Mucosa of gallbladder (tissue), 1 donor: Measurements from ENCODE around the gene LRRC32. TPM values are rescaled to one million over a fixed set of nuclear protein-coding genes. Genes with fewer than 3 reads are reported as not detected.

Experiments
- DNase-seq: peaks from one replicate; pipeline ENCODE4 v3.0.0-alpha.2; 2020; ENCODE audit warnings: low spot score
- total RNA-seq: library from RNA; stranded (reverse); gene quantifications from one replicate; pipeline ENCODE4 v1.2.1, GENCODE V29; 2021
- donor health status: DM: no; HTN: no; CAD: no.

The LRRC32 gene
- total RNA-seq, result 33.2 TPM

DNA sequence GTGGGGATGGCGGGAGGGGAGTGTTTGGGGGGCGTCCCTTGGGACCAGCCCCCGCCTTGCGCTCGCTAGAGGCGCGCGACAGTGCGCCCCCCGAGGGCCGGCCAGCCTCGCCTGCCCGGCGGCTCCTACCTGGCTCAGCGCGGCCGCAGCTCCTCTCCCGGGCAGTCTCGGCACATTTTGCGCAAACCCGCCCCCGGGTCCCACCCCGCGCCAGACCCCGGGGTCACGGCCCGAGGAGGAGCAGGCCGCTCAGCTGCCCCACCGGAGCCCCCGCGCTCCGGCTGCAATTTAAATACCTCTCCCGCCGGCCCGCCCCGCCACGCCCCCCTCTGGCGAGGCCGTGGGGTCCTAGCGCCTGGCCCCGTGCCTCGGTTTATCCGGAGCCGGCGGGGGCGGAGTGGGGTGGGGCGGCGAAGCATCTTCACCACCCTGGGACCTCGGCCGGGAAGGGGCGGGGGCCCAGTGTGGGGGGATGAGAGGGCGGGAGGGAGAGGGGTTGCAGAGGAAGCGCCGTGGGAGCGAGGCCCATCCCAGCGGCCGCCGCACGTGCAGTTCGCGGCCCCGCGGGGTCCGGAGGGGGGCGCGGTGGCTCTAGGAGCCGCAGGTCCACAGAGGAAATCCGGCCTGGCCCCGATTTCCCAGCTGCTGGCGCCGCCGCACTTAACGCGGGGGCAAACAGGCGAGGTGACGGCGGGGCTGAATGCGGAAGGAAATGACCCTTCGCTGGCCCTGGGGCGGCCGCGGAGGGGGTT is at the start of gene LRRC32:
Gene LRRC32, minus strand, starts transcription at position 263 of the 752 bp plus-strand sequence. CDS start 4,793 bp downstream, outside the sequence.
- peak; percentile 40 for DNase-seq

DNA sequence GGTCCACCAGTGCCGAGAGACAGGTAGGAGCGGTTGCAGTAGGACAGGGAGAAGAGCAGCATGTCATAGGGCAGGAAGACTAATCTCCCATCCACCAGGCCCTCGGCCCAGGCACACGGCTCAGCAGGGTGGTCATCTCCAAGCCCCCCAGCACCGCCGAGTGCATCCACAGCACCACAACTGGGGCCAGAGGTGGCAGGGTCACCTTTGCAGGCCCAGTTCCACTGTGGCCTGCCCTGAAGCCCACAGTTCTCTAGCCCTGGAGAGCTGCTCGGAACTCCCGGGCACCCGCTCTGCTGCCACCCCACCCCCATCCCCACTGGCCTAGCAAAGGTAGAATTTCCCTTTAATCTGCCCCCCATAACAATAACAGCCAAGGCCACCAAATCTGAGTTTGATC is 49.1 kb upstream of the LRRC32 start:
- no peak for DNase-seq

- DNase-seq, result no peak
Observed at GRCh38 chr11:76719281-76719680, 48.7 kb upstream of the LRRC32 start.

- DNase-seq, result no peak
Observed at GRCh38 chr11:76717816-76718215, 47.3 kb upstream of the LRRC32 start.

DNA sequence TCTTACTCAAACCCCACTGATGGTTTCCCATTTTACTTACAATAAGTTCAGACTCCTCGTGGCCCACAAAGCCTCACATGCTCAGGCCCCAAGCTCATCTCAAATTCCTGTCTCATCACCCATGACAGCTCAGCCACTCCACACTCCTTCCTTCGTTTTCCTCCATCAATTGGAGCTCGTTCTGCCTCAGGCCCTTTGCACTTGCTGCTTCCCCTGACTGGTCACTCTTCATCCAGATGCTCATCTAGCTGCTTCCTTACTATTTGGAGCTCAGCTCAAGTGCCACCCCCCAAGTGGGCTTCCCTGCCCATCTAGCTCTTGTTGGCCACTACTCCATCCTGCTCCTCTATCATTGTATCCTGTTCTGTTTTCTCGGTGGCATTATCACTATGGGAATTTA is 46.8 kb upstream of the LRRC32 start:
- no peak for DNase-seq

GRCh38 chr11:76716268-76716667 is 45.7 kb upstream of the LRRC32 start:
- no peak for DNase-seq

GRCh38 chr11:76714493-76714892 is 43.9 kb upstream of the LRRC32 start:
- no peak for DNase-seq

DNA sequence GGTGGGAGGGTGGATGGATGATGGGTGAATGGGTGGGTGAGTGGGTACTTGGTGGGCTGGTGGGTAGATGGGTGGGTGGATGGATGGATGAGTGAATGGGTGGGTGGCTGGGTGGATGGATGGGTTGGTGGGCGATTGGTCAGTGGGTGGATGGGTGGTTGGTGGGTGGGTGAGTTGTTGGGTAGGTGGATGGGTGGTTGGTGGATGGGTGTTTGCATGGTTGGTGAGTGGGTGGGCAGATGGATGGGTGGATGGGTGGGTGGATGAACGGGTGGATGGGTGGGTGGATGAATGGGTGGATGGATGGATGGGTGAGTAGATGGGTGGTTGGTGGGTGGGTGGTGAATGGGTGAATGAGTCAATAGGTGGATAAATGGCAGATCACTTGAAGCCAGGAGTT is 43.0 kb upstream of the LRRC32 start:
- no peak for DNase-seq

DNA sequence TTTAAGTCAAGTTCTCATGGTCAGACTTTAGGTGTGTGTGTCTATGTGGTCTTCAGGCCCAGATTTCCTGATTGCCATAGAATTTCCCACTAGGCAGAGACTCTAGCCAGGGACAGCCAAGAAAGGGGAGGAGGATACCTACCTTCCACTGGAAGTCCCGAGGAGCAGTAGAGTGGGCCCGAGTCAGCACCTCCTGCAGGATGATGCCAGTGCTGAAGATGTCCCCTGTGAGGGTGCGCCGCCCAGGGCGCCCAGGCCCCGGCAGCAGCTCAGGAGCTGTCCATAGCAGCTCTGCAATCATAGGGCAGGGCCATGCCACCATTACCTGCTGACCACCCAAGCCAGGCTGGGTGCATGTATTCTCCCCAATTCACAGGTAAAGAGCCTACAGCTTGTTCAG is 41.6 kb upstream of the LRRC32 start:
- no peak for DNase-seq

GRCh38 chr11:76709756-76710155 is 39.2 kb upstream of the LRRC32 start:
- DNase-seq, result no peak

DNA sequence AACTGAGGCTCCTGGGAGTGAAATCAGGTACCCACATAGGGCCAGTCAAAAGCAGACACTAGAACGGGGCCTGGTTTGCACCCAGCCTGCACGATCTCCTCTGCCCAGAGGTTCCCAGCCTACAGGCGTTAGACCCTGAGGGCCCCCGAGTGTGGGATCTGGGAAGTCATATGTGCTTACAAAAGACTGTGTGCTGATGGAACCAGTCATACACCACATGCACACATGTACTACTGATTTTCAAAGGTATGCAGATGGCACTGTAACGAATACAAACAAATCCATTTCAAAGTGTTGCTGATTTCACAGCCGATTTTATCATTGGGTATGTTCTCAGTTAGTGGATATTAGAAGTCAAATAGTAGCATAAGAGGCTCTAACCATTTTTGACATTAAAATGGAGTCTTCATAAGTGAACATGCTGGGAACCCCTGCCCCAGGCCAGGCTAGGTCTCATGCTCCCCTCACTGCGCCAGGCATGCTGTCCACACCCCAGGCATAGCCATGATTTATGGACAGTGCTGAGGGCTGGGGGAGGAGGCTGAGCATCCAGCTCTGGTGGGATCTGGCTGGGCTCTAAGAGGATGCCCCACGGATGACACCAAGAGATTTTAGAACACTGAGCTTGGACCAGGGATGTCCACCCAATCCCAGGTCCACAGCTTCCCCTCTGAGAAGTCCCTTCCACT is 38.6 kb upstream of the LRRC32 start:
- DNase-seq, result no peak

GRCh38 chr11:76707293-76707825 is 36.8 kb upstream of the LRRC32 start:
- no peak for DNase-seq

DNA sequence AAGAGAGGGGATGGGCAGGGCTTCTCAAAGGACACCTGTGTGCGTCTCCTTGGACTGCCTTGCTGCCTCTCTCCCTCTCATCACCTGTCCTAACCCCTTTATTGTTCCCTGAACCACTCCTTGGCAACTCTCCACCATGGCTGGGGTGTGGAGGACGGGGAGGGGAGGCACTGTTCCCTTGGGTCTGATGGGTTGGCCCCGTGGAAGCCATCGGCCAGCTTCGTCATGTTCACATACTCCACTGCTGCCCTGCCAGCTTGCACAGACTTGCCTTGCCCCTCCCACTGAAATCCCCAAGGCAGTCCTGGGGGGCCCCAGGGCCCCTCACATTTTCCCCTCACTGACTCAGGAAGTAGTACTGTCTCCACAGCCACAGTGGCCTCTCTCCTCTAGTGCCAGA is 36.1 kb upstream of the LRRC32 start:
- no peak for DNase-seq

- no peak for DNase-seq
Observed at GRCh38 chr11:76705826-76706225, 35.3 kb upstream of the LRRC32 start.

GRCh38 chr11:76704171-76704948 is 33.8 kb upstream of the LRRC32 start:
- DNase-seq, result no peak

GRCh38 chr11:76703707-76704106 is 33.2 kb upstream of the LRRC32 start:
- no peak for DNase-seq

DNA sequence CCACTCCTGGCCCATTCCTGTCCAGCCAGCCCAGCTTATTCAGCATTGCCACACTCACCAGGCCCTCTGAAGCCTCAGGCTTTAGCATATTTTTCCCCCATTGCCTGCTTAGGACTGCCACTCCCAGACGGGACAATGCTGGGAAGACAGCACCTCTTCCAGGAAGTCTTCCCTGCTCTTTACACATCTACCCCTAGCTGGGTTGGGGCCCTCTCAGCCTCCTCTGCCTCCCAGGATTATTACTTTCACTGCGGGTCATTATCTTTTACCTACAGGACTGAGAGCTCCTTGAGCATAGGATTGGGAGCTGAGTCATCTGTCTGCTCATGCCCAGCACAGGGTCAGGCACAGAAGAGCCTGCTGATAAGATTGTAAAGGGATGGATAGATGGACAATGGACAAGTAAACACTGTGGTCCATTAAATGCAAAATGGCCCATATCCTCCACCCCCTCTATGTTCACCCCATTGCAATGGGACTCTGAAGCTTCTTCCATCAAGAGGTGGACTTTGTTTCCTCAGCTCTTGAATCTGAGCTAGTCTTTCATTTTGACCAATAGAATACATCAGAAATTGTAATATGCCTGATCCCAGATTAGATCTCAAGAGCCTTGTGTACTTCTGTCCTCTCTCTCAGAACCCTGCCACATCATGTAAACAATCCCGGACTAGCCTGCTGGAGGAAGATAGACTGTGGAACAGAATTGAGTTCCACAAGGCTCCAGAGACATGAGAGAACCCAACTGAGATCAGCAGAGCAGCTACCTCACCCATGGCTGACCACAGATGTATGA is 32.0 kb upstream of the LRRC32 start:
- no peak for DNase-seq

DNA sequence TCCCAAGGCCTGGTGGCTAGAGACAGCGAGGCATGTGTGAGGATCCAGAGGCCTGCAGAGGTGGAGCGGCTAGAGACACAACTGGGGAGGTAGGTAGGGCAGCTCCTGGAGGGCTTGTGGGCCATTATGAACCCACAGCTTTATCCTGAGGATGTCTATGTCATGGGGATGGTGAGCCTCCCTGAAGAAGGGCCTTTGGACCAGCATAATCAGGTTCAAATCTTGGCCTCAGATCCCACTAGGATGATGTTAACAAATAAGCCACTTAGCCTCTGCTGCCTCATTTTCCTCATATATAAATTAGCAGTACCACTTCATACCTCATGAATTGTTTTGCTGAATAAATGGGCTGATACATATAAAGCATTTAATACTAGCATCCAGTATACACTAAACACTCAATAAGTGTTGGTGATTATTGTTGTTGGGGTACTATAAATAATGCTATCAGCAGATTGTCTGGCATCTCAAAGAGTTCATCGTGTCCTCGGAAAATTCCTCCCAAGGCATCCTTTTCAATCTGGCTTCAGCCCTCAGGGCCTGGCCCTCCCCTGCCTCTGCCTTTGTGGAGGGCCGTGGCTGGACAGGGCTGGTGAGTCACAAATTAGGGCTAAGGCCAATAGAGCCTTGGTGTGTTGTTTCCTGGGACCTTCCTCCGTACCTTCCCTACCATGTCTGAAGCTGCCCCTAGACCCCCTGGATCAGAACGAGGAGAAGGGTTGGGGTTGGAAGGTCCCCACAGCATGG is 30.9 kb upstream of the LRRC32 start:
- DNase-seq, result no peak

GRCh38 chr11:76700177-76701100 is 29.9 kb upstream of the LRRC32 start:
- no peak for DNase-seq
